ENCODE measurements around the gene SELENOI.

Gene SELENOI

GRCh38 chr2:26345545-26346453 lies at the start of gene SELENOI:
SELENOI (plus strand) TSS chr2:26346143; CDS start chr2:26346233, 90 bp downstream.
- peak; percentile 98 for DNase-seq (ENCODE audit: low spot score)
- TF ChIP-seq, protein P1, sequence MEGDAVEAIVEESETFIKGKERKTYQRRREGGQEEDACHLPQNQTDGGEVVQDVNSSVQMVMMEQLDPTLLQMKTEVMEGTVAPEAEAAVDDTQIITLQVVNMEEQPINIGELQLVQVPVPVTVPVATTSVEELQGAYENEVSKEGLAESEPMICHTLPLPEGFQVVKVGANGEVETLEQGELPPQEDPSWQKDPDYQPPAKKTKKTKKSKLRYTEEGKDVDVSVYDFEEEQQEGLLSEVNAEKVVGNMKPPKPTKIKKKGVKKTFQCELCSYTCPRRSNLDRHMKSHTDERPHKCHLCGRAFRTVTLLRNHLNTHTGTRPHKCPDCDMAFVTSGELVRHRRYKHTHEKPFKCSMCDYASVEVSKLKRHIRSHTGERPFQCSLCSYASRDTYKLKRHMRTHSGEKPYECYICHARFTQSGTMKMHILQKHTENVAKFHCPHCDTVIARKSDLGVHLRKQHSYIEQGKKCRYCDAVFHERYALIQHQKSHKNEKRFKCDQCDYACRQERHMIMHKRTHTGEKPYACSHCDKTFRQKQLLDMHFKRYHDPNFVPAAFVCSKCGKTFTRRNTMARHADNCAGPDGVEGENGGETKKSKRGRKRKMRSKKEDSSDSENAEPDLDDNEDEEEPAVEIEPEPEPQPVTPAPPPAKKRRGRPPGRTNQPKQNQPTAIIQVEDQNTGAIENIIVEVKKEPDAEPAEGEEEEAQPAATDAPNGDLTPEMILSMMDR (IDR thresholded peaks at IDR 0.05; ENCODE audit: borderline replicate concordance, control extremely low read depth, extremely low read depth, insufficient read depth, missing control alignments) = no peak
- in situ Hi-C loops (cut with MboI; ENCODE audit: low sequenced_read_pairs, unreplicated experiment) = loop anchor here (25.0 kb wide), 1 partner anchor 358 kb away; the partner anchor contains the start of gene KIF3C

- in situ Hi-C loops (cut with MboI; ENCODE audit: low sequenced_read_pairs, unreplicated experiment) = no loop called here
- TF ChIP-seq, protein P1 (IDR thresholded peaks at IDR 0.05; ENCODE audit: borderline replicate concordance, control extremely low read depth, extremely low read depth, insufficient read depth, missing control alignments) = no peak
- DNase-seq (ENCODE audit: low spot score) = no peak
Observed at GRCh38 chr2:26297061-26297460, 48.9 kb upstream of the SELENOI start.

- in situ Hi-C loops (cut with MboI; ENCODE audit: low sequenced_read_pairs, unreplicated experiment) = no loop called here
- TF ChIP-seq, protein P1 (IDR thresholded peaks at IDR 0.05; ENCODE audit: borderline replicate concordance, control extremely low read depth, extremely low read depth, insufficient read depth, missing control alignments) = no peak
- DNase-seq (ENCODE audit: low spot score) = no peak
Observed at GRCh38 chr2:26298286-26298637, 47.7 kb upstream of the SELENOI start.

GRCh38 chr2:26298638-26299393 lies 47.1 kb upstream of the SELENOI start:
- in situ Hi-C loops (cut with MboI; ENCODE audit: low sequenced_read_pairs, unreplicated experiment) = no loop called here
- no peak for DNase-seq (ENCODE audit: low spot score)

DNA sequence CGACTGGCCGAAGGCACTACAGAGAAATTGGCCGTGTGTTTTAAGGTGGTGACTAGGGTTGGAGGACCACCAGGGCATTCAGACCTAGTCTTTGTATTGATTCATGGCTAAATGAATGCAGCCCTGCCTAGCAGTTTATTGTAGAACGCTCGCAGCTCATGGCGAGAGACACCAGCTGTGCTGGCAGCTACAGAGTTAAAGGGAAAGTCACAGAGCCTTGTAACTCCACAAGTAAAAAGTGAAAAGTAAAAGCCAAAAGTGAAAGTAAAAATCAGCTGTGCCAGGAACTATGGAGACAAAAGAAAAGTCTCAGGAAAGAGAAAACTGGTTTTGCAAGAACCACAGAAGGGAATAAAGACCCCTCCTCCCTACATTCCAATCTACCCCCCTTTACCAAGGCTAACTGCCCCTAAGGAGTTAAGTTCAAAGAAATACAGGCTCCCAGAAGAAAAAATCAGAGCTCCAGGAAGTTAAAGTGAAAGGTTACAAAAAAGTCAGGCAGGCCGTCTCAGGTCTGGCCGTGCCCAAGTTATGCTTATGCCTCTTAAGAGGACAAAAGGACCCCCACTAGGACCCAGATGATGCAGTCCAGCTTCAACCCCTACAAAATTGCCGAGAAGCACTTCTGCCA lies 46.4 kb upstream of the SELENOI start:
- TF ChIP-seq, protein P1 (IDR thresholded peaks at IDR 0.05; ENCODE audit: borderline replicate concordance, control extremely low read depth, extremely low read depth, insufficient read depth, missing control alignments) = no peak
- in situ Hi-C loops (cut with MboI; ENCODE audit: low sequenced_read_pairs, unreplicated experiment) = no loop called here
- DNase-seq (ENCODE audit: low spot score) = no peak

More at GRCh38 chr2:26298638-26299393, 47.1 kb upstream of the SELENOI start:
- TF ChIP-seq, protein P1 (IDR thresholded peaks at IDR 0.05; ENCODE audit: borderline replicate concordance, control extremely low read depth, extremely low read depth, insufficient read depth, missing control alignments) = no peak

DNA sequence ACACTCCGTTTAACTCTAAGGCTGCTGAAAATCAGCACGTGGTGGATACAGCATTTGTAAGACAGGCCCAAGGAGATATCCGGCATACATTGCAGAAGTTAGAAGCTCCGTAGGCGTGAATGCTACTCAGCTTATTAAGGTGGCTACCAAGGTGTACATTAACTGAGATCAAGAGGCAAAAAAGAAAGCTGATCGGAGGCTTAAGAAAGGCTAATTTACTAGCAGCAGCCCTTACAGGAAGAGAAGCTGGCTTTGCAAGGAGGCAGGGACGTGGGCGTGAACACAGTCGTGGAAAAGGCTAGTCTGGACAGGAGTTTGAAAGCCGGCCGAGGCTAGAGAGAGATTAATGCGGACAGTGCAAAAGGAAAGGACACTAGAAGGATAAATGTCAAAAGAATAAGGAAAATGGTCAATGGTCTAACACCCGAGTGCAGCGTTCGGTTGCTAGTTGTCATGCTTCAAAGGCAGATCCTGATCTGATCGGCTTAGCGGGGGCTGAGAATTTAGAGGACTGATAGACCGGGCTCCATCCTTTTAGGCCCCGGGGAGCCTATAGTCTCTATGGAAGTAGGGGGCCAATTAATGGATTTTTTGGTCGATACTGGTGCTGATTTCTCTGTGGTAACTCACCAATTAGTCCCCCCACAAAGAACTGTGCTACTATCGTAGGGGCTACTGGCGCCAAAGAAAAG lies 45.6 kb upstream of the SELENOI start:
- DNase-seq (ENCODE audit: low spot score) = no peak
- in situ Hi-C loops (cut with MboI; ENCODE audit: low sequenced_read_pairs, unreplicated experiment) = no loop called here
- TF ChIP-seq, protein P1 (IDR thresholded peaks at IDR 0.05; ENCODE audit: borderline replicate concordance, control extremely low read depth, extremely low read depth, insufficient read depth, missing control alignments) = no peak
